ENCODE results near the gene GALNT13. TPM values are rescaled to one million over a fixed set of nuclear protein-coding genes. Genes with fewer than 3 reads are reported as not detected.

GALNT13 gene
- total RNA-seq, 1 donor from 2014 or later: 13.6 TPM

- DNase-seq (ENCODE audit: low spot score): no peak
Measured at GRCh38 chr2:154480521-154480920, 608.8 kb downstream of the GALNT13 start.

- no peak for DNase-seq (ENCODE audit: low spot score)
Measured at GRCh38 chr2:154481336-154481735, 609.6 kb downstream of the GALNT13 start.

- DNase-seq (ENCODE audit: low spot score): no peak
Measured at GRCh38 chr2:154484338-154485099, 612.8 kb downstream of the GALNT13 start.

GRCh38 chr2:154488801-154489200, 617.1 kb downstream of the GALNT13 start:
- DNase-seq (ENCODE audit: low spot score): no peak

GRCh38 chr2:154489266-154489858, 617.6 kb downstream of the GALNT13 start:
- no peak for DNase-seq (ENCODE audit: low spot score)

- no peak for DNase-seq (ENCODE audit: low spot score)
Measured at GRCh38 chr2:154490530-154490929, 618.8 kb downstream of the GALNT13 start.

- no peak for DNase-seq (ENCODE audit: low spot score)
Measured at GRCh38 chr2:154495455-154495868, 623.7 kb downstream of the GALNT13 start.

GRCh38 chr2:154497019-154497418, 625.3 kb downstream of the GALNT13 start:
- no peak for DNase-seq (ENCODE audit: low spot score)

All from ureter (tissue), 1 donor.